Measurements from ENCODE around the gene HAAO.
"Not testable (repeated sequence)": the region's sequence is repeated elsewhere in the genome, so short reads cannot be mapped to it uniquely, and the experiment has no call there.

Gene HAAO

DNA sequence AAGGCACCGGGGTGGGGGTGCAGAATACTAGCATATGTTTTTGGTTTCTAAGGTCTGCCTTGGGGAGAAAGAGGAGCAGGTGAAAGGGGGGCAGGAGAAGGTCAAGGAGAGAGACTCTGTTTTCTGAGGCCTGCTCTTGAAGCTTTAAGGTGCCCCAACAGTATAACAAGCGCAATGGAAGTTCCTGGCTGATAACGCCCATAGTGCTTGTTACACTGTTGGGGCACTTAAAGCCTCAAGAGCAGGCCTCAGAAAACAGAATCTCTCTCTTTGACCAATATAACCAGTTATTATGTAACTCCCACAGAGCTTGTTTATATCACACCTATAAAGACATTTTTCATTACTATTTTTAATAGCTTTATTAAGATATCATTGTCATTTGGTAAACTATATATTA lies 45.0 kb downstream of the HAAO start:
- no peak for DNase-seq (ENCODE audit: low spot score)

DNA sequence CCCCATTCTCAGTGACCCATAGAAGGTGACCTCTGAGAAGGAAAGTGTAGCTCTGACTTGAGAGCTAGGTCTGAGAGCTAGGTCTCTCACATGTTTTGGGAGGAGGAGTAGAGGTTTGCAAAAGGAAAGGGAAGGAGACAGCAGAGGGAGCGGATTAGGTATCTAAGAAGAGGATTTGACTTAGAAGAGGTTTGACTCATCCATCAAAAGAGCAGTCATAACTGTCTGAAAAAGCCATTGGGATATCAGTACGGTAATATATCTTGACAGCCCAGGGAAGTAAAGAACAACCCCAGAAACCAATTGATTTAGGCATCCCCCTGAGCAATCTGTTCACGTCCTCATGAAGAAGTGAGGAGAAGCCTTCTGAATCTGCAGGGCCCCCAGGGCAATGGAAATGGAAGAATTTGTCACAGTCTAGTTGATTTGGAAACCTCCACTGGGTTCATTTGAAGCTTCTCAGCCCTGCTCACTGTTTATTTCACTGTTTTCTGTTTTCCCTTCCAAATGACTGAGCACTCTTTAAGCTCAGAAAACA lies 47.8 kb downstream of the HAAO start:
- no peak for DNase-seq (ENCODE audit: low spot score)

DNA sequence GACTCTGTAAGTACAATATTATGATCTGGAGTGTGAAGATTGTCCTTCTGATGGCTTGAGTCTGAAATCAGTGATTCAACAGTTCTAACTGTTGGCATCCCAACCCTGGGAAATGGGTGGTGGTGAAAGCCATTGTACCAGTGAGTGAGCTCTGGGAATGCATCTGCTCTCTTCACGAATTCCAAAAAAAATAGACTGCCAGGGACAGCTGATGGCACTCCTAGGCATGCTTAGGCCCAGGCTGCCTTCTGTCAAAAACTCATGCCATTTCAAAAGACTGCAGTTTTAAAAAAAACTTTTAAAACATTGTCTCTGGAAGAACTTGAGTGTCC lies 48.8 kb downstream of the HAAO start:
- no peak for DNase-seq (ENCODE audit: low spot score)

DNA sequence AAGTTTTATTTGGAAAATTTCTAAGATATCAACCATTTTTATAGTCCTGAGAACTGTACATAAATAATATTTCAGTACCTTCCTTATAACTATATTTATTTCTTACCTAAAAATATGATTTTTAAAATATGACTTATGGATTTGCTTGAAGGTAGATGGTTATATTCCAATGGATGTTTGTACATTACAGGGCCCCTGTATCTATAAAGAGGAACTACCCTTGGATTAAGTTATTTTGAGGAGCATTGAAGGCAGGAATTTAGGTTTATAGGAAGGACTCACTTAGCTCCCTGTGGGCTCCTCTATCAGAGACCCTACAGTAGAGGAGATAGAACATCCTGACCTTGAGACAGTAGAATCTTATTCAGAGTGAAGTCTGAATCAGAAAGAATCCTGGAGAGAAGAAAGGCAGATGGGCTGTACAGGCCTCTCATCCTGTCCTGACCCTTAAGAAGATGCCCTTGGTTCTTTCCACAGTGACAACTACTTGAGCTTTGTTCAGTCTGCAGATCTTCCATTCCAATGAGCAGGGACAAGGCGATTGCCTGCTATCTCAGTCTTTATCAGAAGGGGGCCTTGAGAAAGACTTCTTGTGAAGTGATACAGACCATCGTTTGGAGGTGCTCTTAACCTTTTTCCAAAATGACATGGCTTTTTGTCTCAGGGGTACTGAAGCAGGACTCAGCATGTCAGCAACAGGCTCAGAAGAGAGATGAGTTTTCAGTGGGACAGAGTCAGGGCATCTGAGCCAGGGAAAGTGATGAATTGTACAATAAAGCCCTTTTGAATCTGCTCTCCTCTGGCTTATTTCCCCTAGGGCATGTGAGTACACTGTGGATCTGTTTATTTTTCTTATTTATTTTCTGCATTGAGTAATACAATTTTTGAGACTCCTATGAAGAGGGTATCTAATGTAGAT lies 49.4 kb downstream of the HAAO start:
- no peak for DNase-seq (ENCODE audit: low spot score)

DNA sequence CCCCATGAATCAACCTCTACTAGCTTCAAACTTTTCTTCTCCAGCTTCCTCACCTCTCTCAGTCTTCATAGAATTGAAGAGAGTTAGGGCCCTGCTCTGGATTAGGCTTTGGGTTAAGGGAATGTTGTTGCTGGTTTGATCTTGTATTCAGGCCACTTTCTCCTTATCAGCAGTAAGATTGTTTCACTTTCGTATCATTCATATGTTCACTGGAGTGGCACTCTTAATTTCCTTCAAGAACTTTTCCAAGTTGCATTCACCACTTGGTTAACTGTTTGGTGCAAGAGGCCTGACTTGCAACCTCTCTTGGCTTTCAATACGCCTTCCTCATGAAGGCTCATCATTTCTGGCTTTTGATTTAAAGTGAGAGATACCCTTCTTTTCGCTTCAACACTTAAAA lies 51.2 kb downstream of the HAAO start:
- no peak for DNase-seq (ENCODE audit: low spot score)

DNA sequence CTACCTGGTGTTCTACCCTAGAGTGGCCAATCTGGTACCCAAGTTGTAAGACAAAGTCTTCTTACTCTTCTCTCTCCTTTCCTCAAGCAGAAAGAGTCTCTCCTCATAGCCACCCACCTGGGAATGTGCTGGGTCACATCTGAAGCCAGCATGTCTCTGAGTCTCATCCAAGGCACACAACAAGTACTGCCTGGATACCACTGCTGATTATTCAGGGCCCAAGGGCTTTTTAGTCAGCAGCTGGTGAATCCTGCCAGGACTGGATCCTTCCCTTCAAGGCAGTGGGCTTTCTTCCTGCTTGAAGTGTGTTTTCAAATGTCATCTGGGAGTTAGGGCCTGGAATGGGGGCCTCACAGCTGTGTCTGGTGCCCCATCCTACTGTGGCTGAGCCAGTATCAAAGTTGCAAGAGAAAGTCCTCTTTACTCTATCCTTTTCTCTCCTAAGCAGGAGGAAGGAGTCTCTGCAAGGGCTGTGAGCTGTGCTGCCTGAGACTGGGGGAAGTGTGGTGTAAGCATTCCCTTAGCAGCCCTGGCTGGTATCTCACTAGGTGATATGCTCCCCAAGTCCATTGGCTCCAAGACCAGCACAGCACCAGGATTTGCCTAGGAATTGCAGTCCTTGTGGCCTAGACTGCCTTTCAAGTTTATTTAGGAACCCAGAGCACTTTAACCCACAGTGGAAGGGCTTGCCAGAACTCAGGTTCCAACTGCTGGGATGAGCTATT lies 55.6 kb downstream of the HAAO start:
- no peak for DNase-seq (ENCODE audit: low spot score)

DNA sequence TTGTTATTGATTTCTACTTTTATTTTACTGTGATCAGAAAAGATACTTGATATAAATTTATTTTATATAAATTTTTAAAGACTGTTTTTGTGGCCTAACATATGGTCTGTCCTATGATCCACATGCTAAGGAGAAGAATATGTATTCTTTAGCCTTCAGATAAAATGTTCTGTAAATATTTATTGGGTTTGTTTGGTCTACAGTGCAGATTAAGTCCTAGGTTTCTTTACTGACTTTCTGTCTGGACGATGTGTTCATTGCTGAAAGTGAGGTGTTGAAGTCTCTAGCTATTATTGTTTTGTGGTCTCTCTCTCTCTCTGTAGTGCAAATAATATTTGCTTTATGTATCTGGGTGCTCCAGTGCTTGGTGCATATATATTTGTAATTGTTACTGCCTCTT lies 58.5 kb downstream of the HAAO start:
- DNase-seq (ENCODE audit: low spot score), result no peak

DNA sequence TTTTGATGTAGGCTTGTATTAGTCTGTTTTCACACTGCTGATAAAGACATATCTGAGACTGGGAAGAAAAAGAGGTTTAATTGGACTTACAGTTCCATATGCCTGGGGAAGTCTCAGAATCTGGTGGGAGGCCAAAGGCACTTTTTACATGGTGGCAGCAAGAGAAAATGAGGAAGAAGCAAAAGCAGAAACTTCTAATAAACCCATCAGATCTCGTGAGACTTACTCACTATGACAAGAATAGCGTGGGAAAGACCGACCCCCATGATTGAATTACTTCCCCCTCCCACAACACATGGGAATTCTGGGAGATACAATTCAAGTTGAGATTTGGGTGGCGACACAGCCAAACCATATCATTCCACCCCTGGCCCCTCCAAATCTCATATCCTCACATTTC lies 61.1 kb downstream of the HAAO start:
- not testable (repeated sequence) for DNase-seq (ENCODE audit: low spot score)

DNA sequence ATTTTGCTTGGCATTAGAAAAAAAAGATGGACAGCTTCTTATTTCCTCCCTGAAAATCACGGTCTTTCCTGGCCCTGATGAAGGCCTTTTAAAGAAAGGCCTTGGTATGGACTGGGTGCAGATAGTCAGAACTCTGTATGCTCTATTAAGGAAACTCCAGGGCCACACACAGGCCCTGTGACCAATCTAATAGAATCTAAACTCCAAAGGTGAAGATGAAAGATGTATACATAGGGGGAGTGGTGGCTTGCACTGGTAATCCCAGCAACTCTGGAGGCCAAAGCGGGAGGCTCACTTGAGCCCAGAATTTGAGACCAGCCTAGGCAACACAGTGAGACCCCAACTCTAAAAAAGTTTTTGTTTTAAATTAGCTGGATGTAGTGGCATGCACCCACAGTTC lies 65.7 kb downstream of the HAAO start:
- DNase-seq (ENCODE audit: low spot score), result no peak

DNA sequence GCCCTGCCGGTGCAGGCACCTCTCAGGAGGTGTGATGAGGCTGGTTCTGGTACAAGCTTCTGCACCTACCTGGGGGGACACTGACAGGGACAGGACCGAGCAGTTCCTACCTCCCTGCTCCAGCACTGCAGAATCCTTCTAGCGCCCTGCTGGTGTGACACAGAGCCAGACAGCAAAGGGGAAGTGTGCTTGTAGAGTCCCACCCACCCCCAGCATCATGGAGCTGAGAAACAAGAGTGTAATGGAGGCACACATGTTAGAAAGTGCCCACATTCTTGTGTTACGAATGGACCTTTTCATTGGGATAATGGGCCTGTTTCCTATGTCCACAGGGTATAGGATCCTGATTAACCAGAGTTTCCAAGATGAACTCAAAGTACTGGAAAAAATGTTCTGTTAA lies 66.7 kb downstream of the HAAO start:
- DNase-seq (ENCODE audit: low spot score), result no peak

DNA sequence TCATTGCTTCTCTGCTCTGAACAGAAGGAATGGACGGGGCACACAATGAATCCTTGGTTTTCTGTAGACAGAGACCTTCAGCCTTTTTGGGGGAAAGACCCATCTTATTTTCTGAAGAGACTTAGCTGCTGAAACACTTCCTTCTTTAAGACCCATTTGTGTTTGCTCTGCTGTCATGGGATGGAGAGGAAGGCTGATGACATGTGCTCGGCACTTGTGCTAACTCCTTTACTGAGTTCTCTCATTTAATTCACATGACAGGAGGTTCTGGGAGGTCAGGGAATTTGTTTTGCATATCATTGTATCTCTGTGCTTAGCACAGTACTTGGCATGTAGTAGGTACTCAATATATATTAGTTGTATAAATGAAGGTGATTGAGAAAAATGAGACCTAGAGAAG lies 67.5 kb downstream of the HAAO start:
- no peak for DNase-seq (ENCODE audit: low spot score)

DNA sequence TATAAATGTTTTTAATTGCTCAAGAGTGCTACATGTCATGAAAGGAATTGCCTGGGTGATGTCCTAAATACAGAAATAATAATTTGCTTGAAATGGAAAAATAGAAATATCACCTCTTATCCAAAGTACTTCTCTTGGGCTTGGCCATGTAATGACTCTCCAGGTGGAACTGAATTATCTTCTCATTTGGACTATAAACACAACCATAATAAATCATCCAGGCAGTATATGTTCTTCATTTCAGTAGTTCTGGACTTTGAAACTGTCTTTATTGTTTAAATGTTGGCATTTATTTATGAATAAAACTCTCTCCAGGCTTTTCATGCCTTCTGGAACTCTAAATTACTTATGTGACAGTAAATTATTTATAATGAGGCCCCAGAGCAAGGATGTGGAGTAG lies 68.9 kb downstream of the HAAO start:
- DNase-seq (ENCODE audit: low spot score), result no peak

DNA sequence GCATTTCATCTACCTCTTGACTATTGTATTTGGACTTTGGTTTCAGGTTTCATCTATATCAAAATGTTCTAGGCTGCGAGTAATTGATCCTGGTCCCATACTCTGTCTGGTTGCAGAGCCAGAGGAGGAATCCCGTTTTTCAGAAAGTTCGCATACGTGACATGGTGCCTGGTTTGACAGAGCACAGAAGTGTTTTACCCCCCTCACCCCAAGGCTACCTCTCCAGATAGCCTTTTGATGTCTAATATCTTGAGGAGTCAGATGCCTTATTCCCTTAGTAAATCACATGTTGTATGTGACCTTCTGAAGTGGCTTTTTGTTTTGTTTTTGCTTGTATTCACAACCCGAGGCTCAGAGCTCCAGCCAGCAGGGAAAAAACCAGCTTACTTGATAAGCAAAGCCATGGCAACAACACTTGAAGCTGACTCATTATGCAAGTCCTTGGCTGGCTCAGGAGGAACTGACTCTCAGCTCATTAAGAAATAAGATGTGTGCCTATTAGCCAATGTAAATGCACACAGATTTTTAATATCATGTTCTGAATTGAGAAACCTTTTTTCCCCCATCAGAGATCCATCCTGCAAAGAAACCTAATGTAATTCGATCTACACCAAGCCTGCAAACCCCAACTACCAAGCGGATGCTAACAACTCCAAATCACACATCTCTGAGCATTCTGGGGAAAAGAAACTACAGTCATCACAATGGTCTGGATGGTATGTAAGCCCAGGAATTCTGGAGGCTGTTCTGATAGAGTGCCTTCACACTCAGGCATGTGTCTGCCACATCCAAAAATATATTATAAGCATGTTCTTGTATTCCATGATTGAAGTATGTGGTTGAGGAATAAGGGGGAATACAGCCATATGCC lies 69.8 kb downstream of the HAAO start:
- DNase-seq (ENCODE audit: low spot score), result peak; percentile 15

DNA sequence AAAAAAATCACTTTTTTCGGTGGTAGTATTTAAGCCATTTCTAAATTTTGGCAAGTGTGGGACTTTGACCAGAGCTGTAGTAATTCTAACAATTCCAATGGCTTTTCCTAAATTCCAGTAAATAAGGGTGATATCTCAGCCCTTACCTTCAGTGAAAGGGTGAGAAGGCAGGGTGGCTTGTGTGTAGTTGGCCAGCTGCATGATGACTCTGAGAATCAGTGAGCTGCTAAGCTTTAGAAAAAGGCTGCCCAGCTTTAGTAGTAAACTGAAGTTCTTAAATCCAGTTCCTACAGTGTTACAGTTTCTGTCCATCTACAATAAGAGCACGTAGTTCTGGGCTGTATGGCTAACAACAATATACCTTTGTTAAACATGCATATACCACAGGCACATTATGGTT lies 70.5 kb downstream of the HAAO start:
- DNase-seq (ENCODE audit: low spot score), result no peak
